ENCODE measurements around the gene ILKAP.

Gene ILKAP

DNA sequence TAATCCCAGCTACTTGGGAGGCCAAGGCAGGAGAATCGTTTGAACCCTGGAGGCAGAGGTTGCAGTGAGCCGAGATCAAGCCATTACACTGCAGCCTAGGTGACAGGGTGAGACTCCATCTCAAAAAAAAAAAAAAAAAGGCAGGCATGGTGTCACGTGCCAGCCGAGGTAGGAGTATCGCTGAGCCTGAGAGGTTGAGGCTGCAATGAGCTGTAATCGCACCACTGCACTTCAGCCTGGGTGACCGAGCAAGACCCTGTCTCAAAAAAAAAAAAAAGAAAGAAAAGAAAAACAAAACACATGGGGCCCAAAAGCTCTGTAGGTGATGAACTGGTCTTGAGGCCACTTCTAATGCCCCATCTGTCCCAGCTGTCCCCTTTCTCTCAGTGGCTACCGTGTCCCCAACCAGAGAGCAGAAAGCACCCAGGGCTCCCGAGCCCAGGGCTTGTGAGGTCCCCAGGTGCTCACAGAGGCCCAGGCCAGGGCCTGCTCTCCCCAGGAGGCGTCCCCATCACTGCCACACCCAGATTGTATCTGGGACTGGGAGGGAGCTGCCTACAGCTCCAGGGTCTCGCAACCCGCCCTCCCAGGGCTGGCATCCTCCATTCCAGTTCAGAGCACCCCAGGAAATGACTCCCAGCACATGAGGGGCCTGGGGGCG is 56.5 kb downstream of the ILKAP start:
- Histone ChIP-seq H3K9ac (ENCODE audit: low read length) (no peak overlapping the region), H2BK120ac (ENCODE audit: insufficient read depth, low read length, poor library complexity) (no peak overlapping the region), H3K4me2 (ENCODE audit: low read length) (no peak overlapping the region), H3K27me3 (ENCODE audit: insufficient read depth, low read length) (no peaks in the 10 kb centered on the region), H3K4ac (ENCODE audit: low read depth, low read length) (no peak overlapping the region), H3K4me3 (ENCODE audit: low read depth, low read length) (no peak overlapping the region), H4K91ac (ENCODE audit: low read depth, low read length) (no peak overlapping the region), H3K23ac (ENCODE audit: low read length) (no peak overlapping the region), H2AK5ac (ENCODE audit: low read length) (no peak overlapping the region), H4K8ac (ENCODE audit: low read depth, low read length) (no peak overlapping the region), H3K18ac (ENCODE audit: low read length) (no peak overlapping the region), H3K4me1 (ENCODE audit: control insufficient read depth in 1 of 2, insufficient read depth in 2 of 2, low read length in 2 of 2) (no peaks in the 10 kb centered on the region), H3K36me3 (ENCODE audit: control insufficient read depth in 1 of 2, insufficient read depth in 2 of 2, low read length in 2 of 2) (no peaks in the 10 kb centered on the region), H2AFZ (ENCODE audit: insufficient read depth, low read length, poor library complexity) (no peak overlapping the region), H3K79me2 (ENCODE audit: control insufficient read depth, insufficient read depth, low read length, poor library complexity) (no peaks in the 10 kb centered on the region), H3K27ac (ENCODE audit: low read depth, low read length) (no peak overlapping the region), H3K79me1 (ENCODE audit: low read length) (no peaks in the 10 kb centered on the region), H2BK12ac (ENCODE audit: low read length) (no peak overlapping the region), H3K14ac (ENCODE audit: low read length) (no peak overlapping the region), H2BK5ac (ENCODE audit: low read depth, low read length, poor library complexity) (no peak overlapping the region), H4K12ac (ENCODE audit: low read depth, low read length) (no peak overlapping the region), H3K9me3 (ENCODE audit: insufficient read depth, low read depth, low read length) (no peaks in the 10 kb centered on the region)
- DNase-seq = no peak
- WGBS (ENCODE audit: extremely low coverage, insufficient coverage, insufficient read length) = no CpG with 5 or more reads among the region's 13 CpGs

DNA sequence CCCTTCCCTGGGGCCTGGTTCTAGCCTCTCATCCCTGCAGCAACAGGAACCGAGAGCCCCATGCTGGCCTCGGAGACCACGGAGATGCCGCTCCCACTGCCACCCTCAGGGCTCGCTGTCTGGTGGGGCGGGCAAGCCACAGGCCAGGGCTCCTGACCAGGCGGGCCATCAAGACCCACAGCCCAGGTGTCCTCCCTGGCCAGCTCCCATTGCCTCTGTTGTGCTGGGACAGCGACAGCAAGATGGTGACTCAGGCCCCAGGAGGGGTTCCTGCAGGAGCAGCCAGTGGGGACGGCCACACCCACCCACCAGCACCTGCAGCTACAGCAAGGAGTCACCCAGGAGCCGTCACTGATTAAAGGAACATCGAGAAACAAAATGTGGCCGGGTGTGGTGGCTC is 57.6 kb downstream of the ILKAP start:
- H3K4me3 ChIP-seq (ENCODE audit: low read depth, low read length) = no peak overlapping the region
- no peak overlapping the region for H4K91ac ChIP-seq (ENCODE audit: low read depth, low read length)
- H3K27me3 ChIP-seq (ENCODE audit: insufficient read depth, low read length) = no peaks in the 10 kb centered on the region
- no peak overlapping the region for H2BK120ac ChIP-seq (ENCODE audit: insufficient read depth, low read length, poor library complexity)
- H3K4ac ChIP-seq (ENCODE audit: low read depth, low read length) = no peak overlapping the region
- H3K9ac ChIP-seq (ENCODE audit: low read length) = no peak overlapping the region
- H3K4me2 ChIP-seq (ENCODE audit: low read length) = no peak overlapping the region
- DNase-seq = no peak
- no peaks in the 10 kb centered on the region for H3K36me3 ChIP-seq (ENCODE audit: control insufficient read depth in 1 of 2, insufficient read depth in 2 of 2, low read length in 2 of 2)
- no peaks in the 10 kb centered on the region for H3K79me1 ChIP-seq (ENCODE audit: low read length)
- no peak overlapping the region for H3K27ac ChIP-seq (ENCODE audit: low read depth, low read length)
- H3K23ac ChIP-seq (ENCODE audit: low read length) = no peak overlapping the region
- no peak overlapping the region for H4K12ac ChIP-seq (ENCODE audit: low read depth, low read length)
- H3K18ac ChIP-seq (ENCODE audit: low read length) = no peak overlapping the region
- H3K79me2 ChIP-seq (ENCODE audit: control insufficient read depth, insufficient read depth, low read length, poor library complexity) = no peaks in the 10 kb centered on the region
- H3K9me3 ChIP-seq (ENCODE audit: insufficient read depth, low read depth, low read length) = no peaks in the 10 kb centered on the region
- no peak overlapping the region for H3K14ac ChIP-seq (ENCODE audit: low read length)
- H4K8ac ChIP-seq (ENCODE audit: low read depth, low read length) = no peak overlapping the region
- no peak overlapping the region for H2AK5ac ChIP-seq (ENCODE audit: low read length)
- no CpG with 5 or more reads among the region's 12 CpGs for whole genome bisulfite sequencing (ENCODE audit: extremely low coverage, insufficient coverage, insufficient read length)
- H2BK12ac ChIP-seq (ENCODE audit: low read length) = no peak overlapping the region
- H2AFZ ChIP-seq (ENCODE audit: insufficient read depth, low read length, poor library complexity) = no peak overlapping the region
- no peaks in the 10 kb centered on the region for H3K4me1 ChIP-seq (ENCODE audit: control insufficient read depth in 1 of 2, insufficient read depth in 2 of 2, low read length in 2 of 2)
- no peak overlapping the region for H2BK5ac ChIP-seq (ENCODE audit: low read depth, low read length, poor library complexity)

DNA sequence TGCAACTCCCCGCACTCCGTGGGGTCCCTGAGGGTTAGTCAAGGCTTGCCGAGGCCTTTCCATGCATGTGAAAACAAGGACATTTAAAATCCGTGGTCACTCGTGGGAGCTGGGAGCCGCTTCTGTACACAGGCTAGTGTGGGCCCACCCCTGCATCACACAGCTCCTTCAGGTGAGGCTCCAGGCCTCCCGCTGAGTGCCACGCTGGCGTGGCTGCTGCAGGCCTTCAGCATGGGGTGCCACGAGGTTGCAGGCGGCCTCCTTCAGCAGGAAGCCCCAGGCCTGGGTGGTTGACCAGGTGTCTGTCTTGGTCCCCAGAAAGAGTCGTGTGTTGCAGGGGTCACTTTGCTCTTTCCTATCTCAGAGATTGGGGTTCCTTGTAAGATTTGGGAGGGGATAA is 58.4 kb downstream of the ILKAP start:
- H2BK120ac ChIP-seq (ENCODE audit: insufficient read depth, low read length, poor library complexity) = no peak overlapping the region
- no peak overlapping the region for H2BK12ac ChIP-seq (ENCODE audit: low read length)
- no peaks in the 10 kb centered on the region for H3K9me3 ChIP-seq (ENCODE audit: insufficient read depth, low read depth, low read length)
- H4K91ac ChIP-seq (ENCODE audit: low read depth, low read length) = no peak overlapping the region
- H3K4ac ChIP-seq (ENCODE audit: low read depth, low read length) = no peak overlapping the region
- no CpG with 5 or more reads among the region's 12 CpGs for WGBS (ENCODE audit: extremely low coverage, insufficient coverage, insufficient read length)
- no peak for DNase-seq
- H4K12ac ChIP-seq (ENCODE audit: low read depth, low read length) = no peak overlapping the region
- no peak overlapping the region for H2AK5ac ChIP-seq (ENCODE audit: low read length)
- H3K4me2 ChIP-seq (ENCODE audit: low read length) = no peak overlapping the region
- no peaks in the 10 kb centered on the region for H3K36me3 ChIP-seq (ENCODE audit: control insufficient read depth in 1 of 2, insufficient read depth in 2 of 2, low read length in 2 of 2)
- no peak overlapping the region for H3K14ac ChIP-seq (ENCODE audit: low read length)
- no peak overlapping the region for H4K8ac ChIP-seq (ENCODE audit: low read depth, low read length)
- no peak overlapping the region for H3K18ac ChIP-seq (ENCODE audit: low read length)
- no peak overlapping the region for H2BK5ac ChIP-seq (ENCODE audit: low read depth, low read length, poor library complexity)
- H3K27me3 ChIP-seq (ENCODE audit: insufficient read depth, low read length) = no peaks in the 10 kb centered on the region
- no peak overlapping the region for H2AFZ ChIP-seq (ENCODE audit: insufficient read depth, low read length, poor library complexity)
- no peak overlapping the region for H3K4me3 ChIP-seq (ENCODE audit: low read depth, low read length)
- H3K79me2 ChIP-seq (ENCODE audit: control insufficient read depth, insufficient read depth, low read length, poor library complexity) = no peaks in the 10 kb centered on the region
- H3K27ac ChIP-seq (ENCODE audit: low read depth, low read length) = no peak overlapping the region
- no peak overlapping the region for H3K9ac ChIP-seq (ENCODE audit: low read length)
- H3K4me1 ChIP-seq (ENCODE audit: control insufficient read depth in 1 of 2, insufficient read depth in 2 of 2, low read length in 2 of 2) = no peaks in the 10 kb centered on the region
- H3K79me1 ChIP-seq (ENCODE audit: low read length) = no peaks in the 10 kb centered on the region
- H3K23ac ChIP-seq (ENCODE audit: low read length) = no peak overlapping the region

DNA sequence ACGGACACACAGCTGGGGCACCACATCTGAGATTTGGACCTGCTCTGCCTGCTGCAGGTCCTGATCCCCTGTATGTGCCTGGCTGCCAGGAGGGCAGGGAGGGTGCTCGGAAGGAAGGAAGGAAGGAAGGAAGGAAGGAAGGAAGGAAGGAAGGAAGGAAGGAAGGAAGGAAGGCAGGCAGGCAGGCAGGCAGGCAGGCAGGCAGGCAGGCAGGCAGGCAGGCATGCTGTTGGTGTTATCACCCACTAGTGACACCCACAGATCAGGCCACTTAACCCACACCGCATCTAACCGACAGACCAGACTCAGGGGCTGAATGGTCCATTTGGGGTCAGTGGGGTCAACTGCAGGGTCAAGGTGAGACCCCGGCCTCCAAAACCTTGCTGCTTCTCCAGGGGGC is 59.2 kb downstream of the ILKAP start:
- peaks cover under 1 to 3% of the 10 kb centered on the region in 2 experiments for H3K4me1 ChIP-seq (ENCODE audit: control insufficient read depth in 1 of 2, insufficient read depth in 2 of 2, low read length in 2 of 2)

More for the DNA sequence above, 59.2 kb downstream of the ILKAP start:
- no peak overlapping the region for H3K14ac ChIP-seq (ENCODE audit: low read length)
- H3K4me2 ChIP-seq (ENCODE audit: low read length) = no peak overlapping the region
- no peak overlapping the region for H3K9ac ChIP-seq (ENCODE audit: low read length)
- no peak overlapping the region for H2BK12ac ChIP-seq (ENCODE audit: low read length)
- H3K9me3 ChIP-seq (ENCODE audit: insufficient read depth, low read depth, low read length) = no peaks in the 10 kb centered on the region
- H3K18ac ChIP-seq (ENCODE audit: low read length) = no peak overlapping the region
- H3K79me2 ChIP-seq (ENCODE audit: control insufficient read depth, insufficient read depth, low read length, poor library complexity) = no peaks in the 10 kb centered on the region
- no peaks in the 10 kb centered on the region for H3K79me1 ChIP-seq (ENCODE audit: low read length)
- no peak overlapping the region for H4K91ac ChIP-seq (ENCODE audit: low read depth, low read length)
- no peak overlapping the region for H2AK5ac ChIP-seq (ENCODE audit: low read length)
- no peak overlapping the region for H2BK120ac ChIP-seq (ENCODE audit: insufficient read depth, low read length, poor library complexity)
- no peaks in the 10 kb centered on the region for H3K27me3 ChIP-seq (ENCODE audit: insufficient read depth, low read length)
- no peak overlapping the region for H3K4me3 ChIP-seq (ENCODE audit: low read depth, low read length)
- H3K27ac ChIP-seq (ENCODE audit: low read depth, low read length) = no peak overlapping the region
- DNase-seq = no peak
- no peak overlapping the region for H2BK5ac ChIP-seq (ENCODE audit: low read depth, low read length, poor library complexity)
- no CpG with 5 or more reads among the region's 5 CpGs for WGBS (ENCODE audit: extremely low coverage, insufficient coverage, insufficient read length)
- no peak overlapping the region for H4K12ac ChIP-seq (ENCODE audit: low read depth, low read length)
- no peaks in the 10 kb centered on the region for H3K36me3 ChIP-seq (ENCODE audit: control insufficient read depth in 1 of 2, insufficient read depth in 2 of 2, low read length in 2 of 2)
- no peak overlapping the region for H3K4ac ChIP-seq (ENCODE audit: low read depth, low read length)
- no peak overlapping the region for H4K8ac ChIP-seq (ENCODE audit: low read depth, low read length)
- no peak overlapping the region for H2AFZ ChIP-seq (ENCODE audit: insufficient read depth, low read length, poor library complexity)
- no peak overlapping the region for H3K23ac ChIP-seq (ENCODE audit: low read length)

Measured in trophoblast cell (in vitro differentiated cells and primary cell).